NCI-H1694 treated with DMSO at 0.1 percent for 48 hours (cell line): Measurements from ENCODE around the gene TRIM24.

Source experiments
- DNase-seq: peaks from one replicate; lab custom pipeline; 2025; lab: John Stamatoyannopoulos, UW

Gene TRIM24

DNA sequence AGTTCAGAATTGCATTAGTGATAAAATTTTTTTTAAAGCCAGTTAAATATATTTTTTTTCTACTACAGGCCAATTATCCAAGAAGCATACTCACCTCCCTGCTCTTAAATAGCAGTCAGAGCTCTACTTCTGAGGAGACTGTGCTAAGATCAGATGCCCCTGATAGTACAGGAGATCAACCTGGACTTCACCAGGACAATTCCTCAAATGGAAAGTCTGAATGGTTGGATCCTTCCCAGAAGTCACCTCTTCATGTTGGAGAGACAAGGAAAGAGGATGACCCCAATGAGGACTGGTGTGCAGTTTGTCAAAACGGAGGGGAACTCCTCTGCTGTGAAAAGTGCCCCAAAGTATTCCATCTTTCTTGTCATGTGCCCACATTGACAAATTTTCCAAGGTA, 119.1 kb downstream of the TRIM24 start:
- DNase-seq, result no peak

DNA sequence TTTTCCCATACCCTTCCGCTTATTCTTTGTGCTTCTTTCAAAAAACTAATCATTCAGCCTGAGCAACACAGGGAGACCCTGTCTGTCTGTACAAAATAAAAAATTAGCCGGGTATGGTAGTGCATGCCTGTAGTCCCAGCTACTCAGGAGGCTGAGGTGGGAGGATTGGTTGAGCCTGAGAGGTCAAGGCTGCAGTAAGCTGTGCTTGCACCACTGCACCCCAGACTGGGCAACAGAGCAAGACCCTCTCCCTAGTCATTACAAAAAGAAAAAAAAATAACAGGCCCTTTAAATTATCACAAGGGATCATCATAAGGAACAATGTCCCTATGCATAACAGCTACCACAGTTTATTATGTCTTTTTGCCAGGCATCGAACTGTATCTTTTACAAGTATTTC, 119.6 kb downstream of the TRIM24 start:
- no peak for DNase-seq

DNA sequence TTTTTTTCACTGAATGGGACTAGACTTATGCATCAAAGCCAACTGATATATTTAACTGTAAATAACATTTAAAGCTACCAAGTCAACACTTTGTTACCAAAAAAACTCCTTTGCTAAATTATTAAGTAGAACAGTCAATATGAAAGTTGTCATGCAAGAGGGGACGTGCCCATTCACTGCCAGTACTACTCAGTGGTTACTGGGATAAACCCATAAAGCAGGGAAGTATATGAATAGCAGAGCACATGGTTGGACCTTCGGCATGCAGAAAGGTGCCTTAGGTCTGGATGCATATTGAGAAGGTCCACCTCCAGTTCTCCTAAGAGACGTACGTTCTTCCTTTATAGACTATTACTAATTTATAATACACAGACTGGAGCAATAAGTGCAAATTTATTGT, 121.0 kb downstream of the TRIM24 start:
- no peak for DNase-seq

DNA sequence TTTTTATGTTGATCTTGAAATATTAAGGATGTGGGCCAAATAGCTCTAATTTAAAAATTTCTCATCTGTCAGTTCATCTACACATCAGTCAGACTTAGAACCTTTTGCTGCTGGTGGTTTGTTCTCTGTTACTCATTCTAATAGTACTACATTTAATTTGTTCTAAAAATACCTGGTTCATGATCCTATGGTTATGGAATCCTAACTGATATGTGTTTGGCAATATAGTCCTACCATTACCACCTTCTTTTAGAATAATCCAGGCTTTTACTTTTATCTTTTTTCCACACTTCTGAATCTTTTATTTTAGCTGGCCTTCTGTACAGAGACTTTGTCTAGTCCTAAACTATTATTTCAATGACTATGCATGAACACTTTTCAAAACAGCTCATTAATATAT, 124.2 kb downstream of the TRIM24 start:
- DNase-seq, result no peak

DNA sequence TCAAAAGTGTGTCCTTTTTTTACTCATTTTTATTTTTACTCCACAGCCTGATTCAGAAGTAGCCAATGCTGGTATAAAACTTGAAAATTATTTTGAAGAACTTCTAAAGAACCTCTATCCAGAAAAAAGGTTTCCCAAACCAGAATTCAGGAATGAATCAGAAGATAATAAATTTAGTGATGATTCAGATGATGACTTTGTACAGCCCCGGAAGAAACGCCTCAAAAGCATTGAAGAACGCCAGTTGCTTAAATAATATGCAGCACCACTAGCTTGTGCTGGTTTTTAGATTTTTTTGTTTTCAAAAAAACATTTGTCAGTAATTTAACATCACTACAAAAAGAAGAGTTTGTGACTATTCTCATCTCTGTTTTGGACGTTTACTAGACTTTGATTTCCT, 124.6 kb downstream of the TRIM24 start:
- DNase-seq, result no peak

DNA sequence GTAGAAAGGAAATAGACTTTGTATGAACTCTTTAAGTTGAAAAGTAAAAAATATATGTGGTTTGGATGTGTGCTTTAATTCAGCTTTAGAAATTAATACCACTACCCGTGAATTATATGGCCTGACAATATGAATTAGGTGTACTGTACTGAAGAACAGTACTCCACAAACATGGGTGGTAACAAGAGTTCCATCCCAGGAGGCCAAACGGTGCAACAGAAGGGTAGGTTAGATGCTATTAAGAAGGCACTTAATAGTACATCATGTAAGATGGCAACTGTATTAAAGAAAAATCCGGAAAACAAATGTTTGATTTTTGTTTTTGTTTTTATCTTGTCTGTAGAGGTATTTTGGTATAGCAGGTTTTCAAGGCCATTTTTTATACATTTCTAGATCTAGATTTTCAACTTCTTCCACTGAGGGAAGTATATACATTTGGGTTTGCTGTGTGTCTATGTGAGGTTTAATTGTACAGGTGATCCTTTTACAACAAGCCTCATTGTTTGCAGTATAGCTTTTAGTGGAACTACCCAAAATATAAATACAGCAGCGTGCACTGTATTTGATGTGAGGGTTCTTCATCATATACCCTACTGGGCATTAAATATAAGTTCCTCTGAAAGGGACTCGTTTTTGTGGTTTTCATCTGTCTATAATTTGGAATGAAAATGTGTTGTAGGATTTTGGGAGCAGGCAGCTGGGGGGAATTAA, 125.4 kb downstream of the TRIM24 start:
- DNase-seq, result no peak

DNA sequence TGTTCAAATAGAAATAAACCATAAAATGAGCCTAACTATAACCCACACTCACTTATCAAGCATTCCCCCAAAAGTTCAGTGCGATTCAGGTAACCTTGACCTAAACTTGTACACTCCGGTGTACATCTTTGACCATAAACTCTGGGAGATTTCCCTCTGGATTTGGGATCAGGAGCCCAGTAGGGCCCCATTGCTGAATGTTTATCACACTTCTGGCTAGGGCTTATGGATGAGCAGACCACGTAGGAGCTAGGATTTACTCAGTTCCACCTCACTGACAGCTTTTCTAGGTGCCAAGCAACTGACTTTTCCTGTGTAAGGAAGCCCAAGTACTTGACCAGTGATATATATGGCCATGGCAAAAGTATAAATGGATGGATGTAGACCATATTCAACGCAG, 127.4 kb downstream of the TRIM24 start:
- DNase-seq, result no peak

DNA sequence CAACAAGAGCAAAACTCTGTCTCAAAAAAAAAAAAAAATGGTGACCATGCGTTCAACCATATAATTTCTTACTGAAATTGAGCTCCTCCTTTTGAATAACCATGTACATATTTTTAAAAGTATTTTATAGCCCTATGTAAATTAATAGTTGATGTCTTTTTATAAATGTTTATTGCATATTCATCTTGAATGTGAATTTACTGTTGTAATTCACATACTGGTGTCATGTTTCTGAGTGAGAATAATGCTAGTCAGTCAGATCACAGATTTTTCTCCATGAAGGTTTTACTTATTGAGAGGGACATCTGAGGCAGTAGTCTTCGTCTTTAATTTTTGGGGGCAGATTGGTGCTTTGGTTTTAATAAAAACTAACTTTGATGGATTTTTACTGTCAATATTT, 128.9 kb downstream of the TRIM24 start:
- no peak for DNase-seq

DNA sequence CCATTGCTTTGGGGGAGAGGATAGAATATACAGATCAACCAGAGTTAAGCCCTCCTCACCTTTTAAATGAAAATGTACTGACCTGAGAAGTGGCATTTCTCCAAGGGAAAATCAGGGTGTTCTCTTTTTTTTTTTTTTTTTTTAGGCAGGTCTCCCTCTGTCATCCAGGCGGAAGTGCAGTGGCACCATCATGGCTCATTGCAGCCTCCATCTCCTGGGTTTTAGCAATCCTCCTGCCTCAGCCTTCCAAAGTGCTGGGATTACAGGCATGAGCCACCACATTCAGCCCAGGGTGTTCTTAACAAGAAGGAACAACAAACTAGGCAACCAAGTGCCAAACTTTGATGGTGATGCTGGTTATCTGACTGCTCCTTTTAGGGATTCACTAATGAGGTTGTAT, 130.1 kb downstream of the TRIM24 start:
- DNase-seq, result no peak

DNA sequence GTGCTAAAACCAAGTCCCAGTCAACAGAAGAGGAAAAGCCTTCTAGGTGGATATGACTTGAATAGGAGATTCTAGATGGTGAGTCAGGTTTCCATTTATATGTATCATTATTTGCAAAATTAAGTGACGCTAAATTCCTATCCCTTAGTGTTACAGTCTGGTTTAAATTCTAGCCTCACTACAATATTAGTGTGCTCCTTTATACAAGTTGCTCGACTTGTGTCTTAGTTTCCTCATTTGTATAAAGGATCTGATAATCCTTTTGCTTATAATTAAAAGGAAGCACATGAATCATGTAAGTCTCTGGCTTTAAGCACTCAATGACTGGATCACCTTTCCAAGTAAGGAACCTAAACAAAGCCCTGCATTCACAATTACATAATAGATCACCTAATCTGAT, 135.4 kb downstream of the TRIM24 start:
- DNase-seq, result no peak

DNA sequence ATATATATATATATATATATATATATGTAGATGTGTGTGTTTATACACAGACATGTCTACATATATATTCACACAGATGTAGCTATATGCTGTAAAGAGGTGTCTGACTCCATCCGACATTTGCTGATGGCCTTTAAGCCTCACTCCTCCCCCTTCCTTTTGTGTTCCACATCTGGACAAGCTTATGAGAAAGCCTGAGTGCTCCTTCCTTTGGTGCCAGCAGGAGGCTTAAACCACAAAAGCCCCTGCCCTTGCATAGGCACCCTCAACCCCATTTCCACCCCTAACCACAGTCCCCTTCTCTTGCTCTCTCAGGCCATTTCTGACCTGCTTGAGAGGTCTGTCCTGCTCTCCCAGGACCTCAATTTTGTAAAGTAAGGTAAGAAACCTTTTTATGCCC, 142.4 kb downstream of the TRIM24 start:
- DNase-seq, result no peak

DNA sequence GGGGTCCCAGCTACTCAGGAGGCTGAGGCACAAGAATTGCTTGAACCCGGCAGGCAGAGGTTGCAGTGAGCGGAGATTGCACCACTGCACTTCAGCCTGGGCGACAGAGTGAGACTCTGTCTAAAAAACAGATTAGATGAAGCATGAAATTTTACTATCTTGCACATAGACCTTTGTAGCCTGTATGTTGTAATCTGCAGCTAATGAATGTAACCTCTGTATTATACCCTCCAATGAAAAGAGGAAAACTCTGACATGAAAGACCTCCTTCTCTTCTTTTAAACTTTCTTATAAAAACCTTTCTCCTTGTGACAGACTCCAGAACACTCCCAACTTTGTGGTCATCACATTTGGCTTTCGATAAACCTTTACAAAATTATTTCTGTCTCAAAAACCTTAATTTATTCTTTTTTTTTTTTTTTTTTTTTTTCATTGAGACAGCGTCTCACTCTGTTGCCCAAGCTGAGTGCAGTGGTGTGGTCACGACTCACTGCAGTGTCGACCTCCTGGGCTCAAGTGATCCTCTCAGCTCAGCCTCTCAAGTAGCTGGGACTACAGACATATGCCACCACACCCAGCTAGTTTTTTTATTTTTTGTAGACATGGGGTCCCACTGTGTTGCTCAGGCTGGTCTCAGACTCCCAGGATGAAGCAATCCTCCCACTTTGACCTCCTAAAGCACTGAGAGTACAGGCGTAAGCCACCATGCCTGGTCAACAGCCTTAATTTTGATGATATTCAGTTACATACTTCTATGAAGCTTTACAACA, 143.7 kb downstream of the TRIM24 start:
- DNase-seq, result no peak

DNA sequence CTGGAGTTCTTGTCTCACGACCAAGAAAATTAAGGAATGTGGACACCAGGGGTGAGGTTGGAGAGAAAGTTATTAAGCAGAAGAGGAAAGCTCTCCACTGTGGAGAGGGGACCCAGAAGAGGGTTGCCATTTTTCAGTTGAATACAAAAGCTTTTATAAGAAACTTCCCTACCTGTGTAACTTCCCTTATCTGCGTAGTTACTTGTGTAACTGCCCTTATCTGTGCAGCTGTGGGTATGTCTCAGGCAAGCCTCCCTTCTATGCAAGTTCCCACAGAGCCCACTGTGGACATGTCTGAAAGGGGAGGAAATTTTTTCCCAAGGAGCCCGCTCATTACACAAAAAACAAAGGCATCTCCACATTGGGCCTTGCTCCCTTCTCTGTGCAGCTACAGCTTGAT, 146.2 kb downstream of the TRIM24 start:
- no peak for DNase-seq

DNA sequence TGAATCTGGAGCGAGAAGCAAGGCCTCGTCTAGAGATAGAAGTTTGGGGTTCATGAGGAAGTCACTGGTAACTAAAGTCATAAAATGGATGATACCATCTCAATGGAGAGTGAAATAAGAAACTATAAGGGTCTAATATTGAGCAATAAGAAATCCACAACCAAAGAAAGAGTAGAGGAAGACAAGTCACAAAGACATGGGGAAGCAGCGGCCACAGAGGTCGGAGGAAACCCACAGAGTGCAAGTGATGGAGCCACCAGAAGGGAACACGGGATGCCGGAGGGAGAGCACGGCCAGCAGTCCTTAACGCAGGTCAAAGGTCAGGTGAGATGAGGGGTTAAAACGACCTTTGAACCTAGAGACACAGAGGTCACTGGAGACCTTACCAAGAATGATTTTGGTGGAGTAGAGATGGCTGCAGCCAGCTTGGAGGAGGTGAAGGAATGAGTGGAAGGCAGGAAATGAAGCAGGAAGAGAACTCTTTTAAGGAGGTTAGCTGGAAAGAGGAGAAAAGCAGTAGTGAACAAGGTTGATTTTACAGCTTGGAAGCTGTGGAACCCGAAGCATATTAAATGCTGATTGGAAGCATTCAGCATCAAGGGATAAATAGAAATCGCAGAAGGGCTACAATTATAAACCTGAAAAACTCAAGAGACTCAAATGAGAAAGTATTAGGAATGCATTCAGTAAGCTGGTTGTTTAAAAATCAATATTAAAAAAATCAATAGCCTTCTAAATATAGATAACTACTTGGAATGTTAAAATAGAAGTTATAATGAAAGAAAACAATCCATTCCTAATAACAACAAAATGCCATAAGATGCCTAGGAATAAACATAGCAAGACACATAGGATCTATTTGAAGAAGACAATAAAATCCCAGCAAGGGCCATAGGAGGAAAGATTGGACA, 147.4 kb downstream of the TRIM24 start:
- no peak for DNase-seq

DNA sequence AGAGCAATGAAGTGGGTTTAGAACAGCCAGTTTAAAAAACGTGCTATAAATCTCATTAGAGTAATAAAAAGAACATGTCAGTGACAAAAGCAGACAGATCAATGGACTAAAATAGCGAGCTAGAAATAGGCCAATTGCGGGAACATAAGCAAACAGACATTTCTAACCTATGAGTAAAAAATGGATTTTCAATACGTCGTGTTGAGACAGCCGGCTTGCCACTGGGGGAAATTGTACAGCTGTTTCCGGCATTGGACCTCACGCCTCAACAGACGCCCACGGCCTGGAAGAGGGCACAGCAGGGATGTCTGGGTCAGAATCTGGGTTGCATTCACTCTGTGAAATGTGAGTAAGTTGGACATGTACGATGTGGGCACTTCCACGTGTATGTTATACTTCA, 148.2 kb downstream of the TRIM24 start:
- DNase-seq, result no peak

DNA sequence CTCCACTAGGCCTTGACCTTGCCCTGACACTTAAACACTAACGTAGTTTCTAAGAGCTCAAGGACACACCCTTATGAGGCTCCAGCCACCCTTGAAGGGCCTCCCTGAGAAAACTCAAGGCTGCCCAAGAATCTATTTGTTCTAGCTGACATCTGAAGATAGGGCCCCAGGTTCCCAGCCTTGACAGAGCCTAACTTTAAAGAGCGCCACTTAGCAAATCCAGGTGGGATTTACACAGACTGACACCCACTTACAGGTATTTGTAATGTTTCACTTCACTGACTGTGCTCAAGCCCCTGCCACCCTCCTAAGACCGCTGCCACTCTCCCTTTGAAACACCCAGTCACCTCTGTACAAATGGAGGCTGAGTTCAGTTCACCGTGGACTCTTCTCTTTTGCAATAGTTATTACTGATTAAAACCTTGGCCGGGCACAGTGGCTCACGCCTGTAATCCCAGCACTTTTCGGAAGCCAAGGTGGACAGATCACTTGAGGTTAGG, 150.7 kb downstream of the TRIM24 start:
- no peak for DNase-seq

DNA sequence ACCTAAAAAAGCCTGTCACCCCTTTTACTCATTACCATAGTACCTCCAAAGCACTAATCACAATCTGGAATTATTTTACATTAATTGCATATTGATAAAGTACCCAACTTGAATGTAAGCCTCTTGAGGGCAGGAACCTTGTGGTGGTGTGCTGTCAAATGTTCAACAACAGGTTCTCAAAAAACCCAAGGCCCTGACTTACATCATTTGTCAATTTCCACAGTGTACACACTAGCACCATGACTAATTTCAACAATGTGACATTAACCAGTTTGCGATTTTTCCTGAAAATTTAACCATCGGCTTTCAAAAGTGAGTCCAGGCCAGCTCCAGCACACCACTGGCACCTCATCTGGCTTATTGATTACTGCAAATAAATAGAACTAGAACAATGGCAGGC, 153.6 kb downstream of the TRIM24 start:
- DNase-seq, result no peak

DNA sequence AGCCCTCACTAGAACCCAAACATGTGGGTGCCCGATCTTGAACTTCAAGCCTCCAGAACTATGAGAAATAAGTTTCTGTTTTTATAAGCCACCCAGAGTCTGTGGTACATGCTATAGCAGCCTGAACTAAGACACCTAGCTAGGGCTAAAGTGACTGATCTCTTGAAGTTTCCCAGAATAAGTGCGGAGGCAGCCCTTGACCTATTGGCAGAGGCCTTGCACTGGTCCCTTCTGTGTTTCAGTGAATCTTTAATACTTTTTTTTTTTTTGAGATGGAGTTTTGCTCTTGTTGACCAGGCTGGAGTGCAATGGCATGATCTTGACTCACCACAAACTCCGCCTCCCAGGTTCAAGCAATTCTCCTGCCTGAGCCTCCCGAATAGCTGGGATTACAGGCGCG, 156.0 kb downstream of the TRIM24 start:
- no peak for DNase-seq

DNA sequence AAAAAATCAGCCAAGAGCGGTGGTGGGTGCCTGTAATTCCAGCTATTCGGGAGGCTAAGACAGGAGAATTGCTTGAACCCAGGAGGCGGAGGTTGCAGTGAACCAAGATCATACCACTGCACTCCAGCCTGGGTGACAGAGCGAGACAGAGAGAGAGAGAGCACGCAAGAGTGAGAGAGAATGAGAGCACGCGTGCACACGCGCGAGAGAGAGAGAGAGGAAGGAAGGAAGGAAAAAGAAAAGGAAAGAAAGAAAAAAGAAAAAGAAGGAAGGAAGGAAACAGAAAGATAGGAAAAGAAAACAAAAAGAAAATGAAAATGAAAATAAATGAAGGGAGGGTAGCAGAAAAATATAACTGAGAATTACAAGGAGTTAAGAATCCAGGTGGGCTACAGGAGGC, 158.4 kb downstream of the TRIM24 start:
- no peak for DNase-seq

DNA sequence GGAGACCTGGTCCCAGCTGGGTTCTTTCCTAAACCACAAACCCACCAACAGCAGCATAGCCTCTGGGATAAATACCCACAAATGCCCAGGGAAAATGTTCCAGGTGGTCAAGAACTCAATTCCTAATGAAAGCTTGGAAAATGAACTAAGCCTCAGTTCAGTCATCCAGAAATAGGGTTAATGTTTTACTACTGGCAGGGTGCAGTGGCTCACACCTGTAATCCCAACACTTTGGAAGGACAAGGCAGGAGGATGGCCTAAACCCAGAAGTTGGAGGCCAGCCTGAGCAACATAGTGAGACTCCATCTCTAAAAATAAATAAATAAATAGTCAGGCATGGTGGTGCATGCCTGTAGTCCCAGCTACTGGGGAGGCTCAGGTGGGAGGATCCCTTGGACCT, 158.9 kb downstream of the TRIM24 start:
- no peak for DNase-seq

DNA sequence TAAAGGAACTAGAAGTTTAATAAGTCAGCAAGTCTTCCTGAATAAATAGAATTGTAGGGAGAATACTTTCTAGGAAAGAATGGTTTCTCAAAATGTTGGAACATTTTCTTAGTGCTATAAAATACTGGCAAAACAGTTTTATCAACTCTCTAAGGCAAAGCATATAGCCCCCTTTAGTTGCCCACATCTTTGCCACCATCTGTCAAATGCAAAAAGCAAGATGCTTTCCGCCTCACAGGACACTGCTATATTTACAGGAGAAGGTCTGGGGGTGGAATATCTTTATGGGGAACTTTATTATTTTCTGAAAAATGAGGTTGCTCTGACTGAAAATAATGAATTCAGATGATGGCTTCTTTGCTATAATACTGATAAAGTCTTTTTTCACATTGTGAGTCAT, 162.8 kb downstream of the TRIM24 start:
- DNase-seq, result no peak

DNA sequence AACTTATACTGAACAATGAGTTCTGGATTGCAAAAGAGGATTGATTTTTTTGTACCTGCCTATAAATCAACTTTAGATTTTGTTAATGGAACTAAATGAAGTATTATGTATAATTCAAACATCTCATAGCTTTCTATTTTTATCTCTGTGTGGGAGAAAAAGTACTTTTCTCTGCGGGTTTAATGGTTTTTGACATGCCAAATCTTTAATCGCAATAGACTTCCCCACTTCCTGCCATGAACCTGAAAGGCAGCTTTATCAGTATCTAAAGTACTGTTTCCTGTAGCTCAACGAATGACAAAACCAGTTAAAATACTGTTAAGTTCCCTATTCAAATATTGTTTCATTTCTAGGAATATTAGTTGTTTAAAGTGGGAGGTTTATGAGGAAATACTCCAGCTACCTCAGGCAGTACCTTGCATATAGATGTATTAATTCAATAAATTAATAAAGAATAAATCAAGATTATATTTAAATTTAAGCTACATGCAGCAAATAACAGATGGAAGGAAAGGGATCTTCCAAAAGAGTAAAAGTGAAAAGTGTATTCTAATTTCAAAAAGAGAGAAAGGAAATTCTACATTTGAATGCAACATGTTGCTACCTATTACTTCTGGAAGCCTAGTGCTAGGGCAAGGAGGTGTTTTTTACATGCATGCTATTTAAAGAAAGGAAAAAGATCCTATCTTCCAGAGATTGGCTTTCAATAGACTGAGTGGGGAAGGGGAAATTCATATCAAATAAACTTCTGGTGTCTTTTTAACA, 165.2 kb downstream of the TRIM24 start:
- DNase-seq, result no peak
